HL-60 (cell line): Measurements from ENCODE around the gene CRABP1.

Experiments used
- DNase-seq, 2 experiments: peaks; one replicate each; pipeline ENCODE4 v3.0.0-alpha.2; 2010 to 2020; ENCODE audit warnings: low read depth in 1 of 2, low spot score in 1 of 2
- H3K27ac ChIP-seq: fragments of 250-450 bp; sonication (Bioruptor Pico); replicated peaks from 2 replicates; pipeline ENCODE4 v1.5.1; 2020; ENCODE audit warnings: mild to moderate bottlenecking, moderate library complexity
- H3K27me3 ChIP-seq: fragments of 250-450 bp; sonication (Bioruptor Pico); 2 replicates; pipeline ENCODE4 v1.5.1; 2021; ENCODE audit warnings: mild to moderate bottlenecking, moderate library complexity; ENCODE audit not compliant: insufficient read depth, poor library complexity, severe bottlenecking
- H3K4me3 ChIP-seq: replicated peaks from 2 replicates; pipeline ENCODE4 v1.5.1; 2011; ENCODE audit warnings: mild to moderate bottlenecking, control low read depth, low read length; ENCODE audit not compliant: insufficient read depth
- CTCF ChIP-seq: IDR thresholded peaks from one replicate; pipeline ENCODE4 v1.5.1; 2011; ENCODE audit warnings: low read length, control low read depth, inconsistent platforms; ENCODE audit not compliant: insufficient read depth
- GABPA ChIP-seq: IDR thresholded peaks from 2 replicates; pipeline ENCODE4 v1.6.1; 2012; ENCODE audit warnings: low read depth
- POLR2AphosphoS5 ChIP-seq: IDR thresholded peaks from 2 replicates; pipeline ENCODE4 v1.6.1; 2012; ENCODE audit warnings: low read depth
- REST ChIP-seq: IDR thresholded peaks from 2 replicates; pipeline ENCODE4 v1.6.1; 2012; ENCODE audit warnings: low read depth; ENCODE audit not compliant: insufficient replicate concordance
- SPI1 ChIP-seq: IDR thresholded peaks from 2 replicates; pipeline ENCODE4 v1.6.1; 2012; ENCODE audit warnings: low read depth, mild to moderate bottlenecking, borderline replicate concordance
- long read RNA-seq: library from polyadenylated mRNA; unstranded; transcript quantifications from one replicate; pipeline ENCODE4 v2.0.0, GENCODE V29; 2020

CRABP1 gene
- long read RNA-seq: 0 reads

DNA sequence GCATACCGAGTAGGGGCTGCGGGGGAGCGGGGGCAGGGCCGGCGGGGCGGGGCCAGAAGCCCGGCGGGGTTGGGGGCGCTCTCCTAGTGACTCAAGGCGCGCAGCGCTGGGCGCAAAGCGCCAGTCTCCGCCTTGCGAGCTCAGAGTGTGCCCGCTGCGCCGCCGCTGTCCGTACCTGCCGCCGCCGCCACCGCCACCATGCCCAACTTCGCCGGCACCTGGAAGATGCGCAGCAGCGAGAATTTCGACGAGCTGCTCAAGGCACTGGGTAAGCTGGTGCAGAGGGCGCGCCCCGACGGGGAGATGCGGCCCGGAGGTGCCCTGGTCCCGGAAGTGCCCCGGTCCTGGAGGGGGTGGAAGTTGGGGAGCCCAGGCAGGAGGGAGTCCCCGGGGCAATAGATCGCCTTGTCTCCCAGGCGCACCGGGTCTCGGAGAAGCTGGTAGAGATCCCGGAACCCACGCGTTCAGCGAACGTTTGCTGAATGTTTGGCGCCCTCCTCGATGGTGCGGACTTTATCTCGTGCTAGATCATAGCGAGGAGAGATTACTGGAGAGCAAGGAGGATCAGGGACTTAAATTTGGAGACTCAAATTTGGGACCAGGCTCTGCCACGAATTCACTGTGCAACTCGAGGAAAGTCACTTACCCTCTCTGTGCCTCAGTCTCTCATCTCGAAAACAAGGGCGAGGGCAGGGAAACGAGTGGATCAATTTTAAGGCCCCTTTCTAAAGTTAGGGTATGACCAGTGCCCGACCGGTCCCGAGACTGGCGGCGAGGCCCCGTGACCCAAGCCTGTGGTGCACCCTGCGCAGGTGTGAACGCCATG lies at the start of gene CRABP1:
Gene CRABP1 (plus strand): TSS at position 123 of the 826 bp plus-strand sequence. CDS start 76 bp downstream, at position 199.
- Histone ChIP-seq H3K27ac (no peak within 1 kb of the TSS), H3K27me3 (peaks cover 48% of the 10 kb centered on the region), H3K4me3 (no peak within 1 kb of the TSS)
- no peak for TF ChIP-seq GABPA
- no peak for TF ChIP-seq SPI1
- TF ChIP-seq CTCF: no peak
- TF ChIP-seq REST: no peak
- no peak for TF ChIP-seq POLR2AphosphoS5
- DNase-seq: no peak

GRCh38 chr15:78291052-78291451 lies 49.1 kb upstream of the CRABP1 start:
- DNase-seq: no peak
- H3K27ac ChIP-seq: no peak overlapping the region
- TF ChIP-seq REST (no peak), GABPA (no peak), CTCF (no peak), SPI1 (no peak), POLR2AphosphoS5 (no peak)

DNA sequence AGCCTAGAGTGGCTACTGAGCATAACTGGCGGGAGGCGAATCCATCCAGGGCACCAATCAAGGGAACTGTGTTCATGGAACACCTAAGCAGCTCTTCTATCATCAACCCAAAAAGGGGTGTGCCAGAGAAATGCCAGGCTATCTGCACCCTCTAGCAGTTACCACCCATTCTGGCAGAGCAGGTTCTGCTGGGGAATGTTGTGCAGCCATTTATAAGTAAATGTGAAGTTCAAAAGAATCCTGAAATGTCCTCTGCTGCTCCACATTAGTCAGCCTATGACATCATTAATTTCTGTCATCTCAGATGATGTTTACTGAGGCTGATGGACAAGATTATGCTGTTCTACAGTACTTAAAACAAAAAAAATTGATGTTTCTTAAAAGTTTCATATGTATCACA lies 48.5 kb upstream of the CRABP1 start:
- Histone ChIP-seq H3K27me3 (no peaks in the 10 kb centered on the region), H3K27ac (no peak overlapping the region), H3K4me3 (no peak overlapping the region)
- no peak for DNase-seq
- TF ChIP-seq REST (no peak), GABPA (no peak), POLR2AphosphoS5 (no peak), SPI1 (no peak), CTCF (no peak)

More at GRCh38 chr15:78291052-78291451, 49.1 kb upstream of the CRABP1 start:
- Histone ChIP-seq H3K27me3 (no peaks in the 10 kb centered on the region), H3K4me3 (no peak overlapping the region)
